Parathyroid adenoma (tissue), 2 donors: ENCODE data around the gene ELMO3.
A peak's percentile ranks its signal among the peaks of the same experiment; 100 is the strongest.

Experiments used
- H2AFZ ChIP-seq: fragments of 300-600 bp; sonication (generic); one replicate; pipeline ENCODE4 v1.7.0; 2017; ENCODE audit warnings: antibody characterized with exemption, mild to moderate bottlenecking
- H3K27ac ChIP-seq: fragments of 300-600 bp; sonication (generic); one replicate; pipeline ENCODE4 v1.7.0; 2017
- H3K27me3 ChIP-seq: fragments of 300-600 bp; sonication (generic); one replicate; pipeline ENCODE4 v1.7.0; 2017; ENCODE audit warnings: low read length; ENCODE audit not compliant: control insufficient read depth, insufficient read depth
- H3K36me3 ChIP-seq: fragments of 300-600 bp; sonication (generic); one replicate; pipeline ENCODE4 v1.7.0; 2017; ENCODE audit warnings: low read length; ENCODE audit not compliant: control insufficient read depth, insufficient read depth
- H3K4me1 ChIP-seq: fragments of 300-600 bp; sonication (generic); one replicate; pipeline ENCODE4 v1.7.0; 2017; ENCODE audit warnings: control low read depth
- H3K4me2 ChIP-seq: fragments of 300-600 bp; sonication (generic); one replicate; pipeline ENCODE4 v1.7.0; 2017; ENCODE audit warnings: low read length
- H3K4me3 ChIP-seq: fragments of 300-600 bp; sonication (generic); one replicate; pipeline ENCODE4 v1.7.0; 2017; ENCODE audit warnings: low read depth, low read length
- H3K79me2 ChIP-seq: fragments of 300-600 bp; sonication (generic); one replicate; pipeline ENCODE4 v1.7.0; 2017; ENCODE audit warnings: control low read depth
- H3K9ac ChIP-seq: fragments of 300-600 bp; sonication (generic); one replicate; pipeline ENCODE4 v1.7.0; 2017; ENCODE audit warnings: mild to moderate bottlenecking
- H3K9me3 ChIP-seq: fragments of 300-600 bp; sonication (generic); one replicate; pipeline ENCODE4 v1.7.0; 2017; ENCODE audit warnings: low read length; ENCODE audit not compliant: control insufficient read depth
- TF ChIP-seq, protein P1 (sequence below): fragments of 300-600 bp; sonication (generic); IDR thresholded peaks from one replicate; pipeline ENCODE4 v1.7.0; 2017; ENCODE audit warnings: antibody characterized with exemption, mild to moderate bottlenecking
- donor health status: primary hyperparathyroidism.

Gene ELMO3

DNA sequence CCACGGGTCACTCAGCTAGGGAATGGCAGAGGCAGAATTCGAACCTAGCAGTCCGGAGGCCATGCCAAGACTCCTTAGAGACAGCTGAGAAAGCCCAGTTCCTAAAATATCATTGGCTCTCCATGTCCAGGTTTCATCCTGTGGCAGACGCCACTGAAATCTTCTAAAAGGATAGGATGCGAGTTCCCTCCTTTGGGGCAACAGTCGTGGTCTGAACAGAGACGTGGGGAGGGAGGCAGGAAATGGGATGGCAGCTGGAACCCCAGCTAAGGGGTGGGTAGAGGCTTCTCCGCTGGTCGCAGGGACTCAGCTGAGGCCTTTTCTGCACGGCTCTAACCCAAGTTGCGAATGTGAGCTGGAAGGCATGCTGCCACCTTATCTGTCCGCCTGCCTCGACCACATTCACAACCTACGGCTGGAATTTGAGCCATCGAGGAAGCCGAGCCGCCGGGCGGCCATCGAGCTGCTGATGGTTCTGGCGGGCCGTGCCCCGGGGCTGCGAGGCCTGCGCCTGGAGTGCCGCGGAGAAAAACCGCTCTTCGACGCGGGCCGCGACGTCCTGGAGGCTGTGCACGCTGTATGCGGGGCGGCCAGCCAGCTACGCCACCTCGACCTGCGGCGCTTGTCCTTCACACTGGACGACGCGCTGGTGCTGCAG lies 36.3 kb upstream of the ELMO3 start:
- Histone ChIP-seq H3K27ac (peak overlapping the region; percentile 74), H3K27me3 (no peaks in the 10 kb centered on the region), H3K79me2 (no peaks in the 10 kb centered on the region), H3K9me3 (no peaks in the 10 kb centered on the region), H2AFZ (peak overlapping the region; percentile 80), H3K4me3 (peak overlapping the region; percentile 75), H3K9ac (no peak overlapping the region), H3K36me3 (no peaks in the 10 kb centered on the region), H3K4me1 (peaks cover 12% of the 10 kb centered on the region), H3K4me2 (peak overlapping the region; percentile 76)
- TF ChIP-seq, protein P1, sequence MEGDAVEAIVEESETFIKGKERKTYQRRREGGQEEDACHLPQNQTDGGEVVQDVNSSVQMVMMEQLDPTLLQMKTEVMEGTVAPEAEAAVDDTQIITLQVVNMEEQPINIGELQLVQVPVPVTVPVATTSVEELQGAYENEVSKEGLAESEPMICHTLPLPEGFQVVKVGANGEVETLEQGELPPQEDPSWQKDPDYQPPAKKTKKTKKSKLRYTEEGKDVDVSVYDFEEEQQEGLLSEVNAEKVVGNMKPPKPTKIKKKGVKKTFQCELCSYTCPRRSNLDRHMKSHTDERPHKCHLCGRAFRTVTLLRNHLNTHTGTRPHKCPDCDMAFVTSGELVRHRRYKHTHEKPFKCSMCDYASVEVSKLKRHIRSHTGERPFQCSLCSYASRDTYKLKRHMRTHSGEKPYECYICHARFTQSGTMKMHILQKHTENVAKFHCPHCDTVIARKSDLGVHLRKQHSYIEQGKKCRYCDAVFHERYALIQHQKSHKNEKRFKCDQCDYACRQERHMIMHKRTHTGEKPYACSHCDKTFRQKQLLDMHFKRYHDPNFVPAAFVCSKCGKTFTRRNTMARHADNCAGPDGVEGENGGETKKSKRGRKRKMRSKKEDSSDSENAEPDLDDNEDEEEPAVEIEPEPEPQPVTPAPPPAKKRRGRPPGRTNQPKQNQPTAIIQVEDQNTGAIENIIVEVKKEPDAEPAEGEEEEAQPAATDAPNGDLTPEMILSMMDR = no peak

DNA sequence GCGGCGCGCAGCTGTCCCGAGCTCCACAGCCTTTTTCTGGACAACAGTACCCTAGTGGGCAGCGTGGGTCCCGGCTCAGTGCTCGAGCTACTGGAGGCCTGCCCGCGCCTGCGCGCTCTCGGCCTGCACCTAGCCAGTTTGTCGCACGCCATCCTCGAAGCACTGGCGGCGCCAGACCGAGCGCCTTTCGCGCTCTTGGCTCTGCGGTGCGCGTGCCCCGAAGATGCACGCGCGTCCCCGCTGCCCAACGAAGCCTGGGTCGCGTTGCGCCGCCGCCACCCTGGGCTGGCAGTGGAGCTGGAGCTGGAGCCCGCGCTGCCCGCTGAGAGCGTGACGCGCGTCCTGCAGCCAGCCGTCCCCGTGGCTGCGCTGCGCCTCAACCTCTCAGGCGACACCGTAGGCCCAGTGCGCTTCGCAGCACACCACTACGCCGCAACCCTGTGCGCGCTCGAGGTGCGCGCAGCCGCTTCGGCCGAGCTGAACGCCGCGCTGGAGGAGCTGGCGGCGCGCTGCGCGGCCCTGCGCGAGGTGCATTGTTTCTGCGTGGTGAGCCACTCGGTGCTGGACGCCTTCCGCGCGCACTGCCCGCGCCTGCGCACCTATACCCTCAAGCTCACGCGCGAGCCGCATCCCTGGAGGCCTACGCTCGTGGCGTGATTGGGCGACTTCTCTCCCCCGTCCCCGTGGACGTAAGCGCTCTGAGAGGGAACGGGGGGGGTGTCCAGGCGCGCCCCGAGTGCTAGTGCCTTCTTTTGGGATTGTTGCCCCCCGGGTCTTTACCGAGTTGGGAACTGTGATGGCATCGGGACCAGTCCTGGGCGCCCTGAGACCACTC lies 35.5 kb upstream of the ELMO3 start:
- Histone ChIP-seq H2AFZ (peak overlapping the region; percentile 80), H3K79me2 (no peaks in the 10 kb centered on the region), H3K4me1 (peaks cover 12% of the 10 kb centered on the region), H3K27ac (peak overlapping the region; percentile 74), H3K36me3 (no peaks in the 10 kb centered on the region), H3K4me2 (peak overlapping the region; percentile 76), H3K27me3 (no peaks in the 10 kb centered on the region), H3K9me3 (no peaks in the 10 kb centered on the region), H3K9ac (no peak overlapping the region), H3K4me3 (peak overlapping the region; percentile 75)
- TF ChIP-seq, protein P1 = no peak

DNA sequence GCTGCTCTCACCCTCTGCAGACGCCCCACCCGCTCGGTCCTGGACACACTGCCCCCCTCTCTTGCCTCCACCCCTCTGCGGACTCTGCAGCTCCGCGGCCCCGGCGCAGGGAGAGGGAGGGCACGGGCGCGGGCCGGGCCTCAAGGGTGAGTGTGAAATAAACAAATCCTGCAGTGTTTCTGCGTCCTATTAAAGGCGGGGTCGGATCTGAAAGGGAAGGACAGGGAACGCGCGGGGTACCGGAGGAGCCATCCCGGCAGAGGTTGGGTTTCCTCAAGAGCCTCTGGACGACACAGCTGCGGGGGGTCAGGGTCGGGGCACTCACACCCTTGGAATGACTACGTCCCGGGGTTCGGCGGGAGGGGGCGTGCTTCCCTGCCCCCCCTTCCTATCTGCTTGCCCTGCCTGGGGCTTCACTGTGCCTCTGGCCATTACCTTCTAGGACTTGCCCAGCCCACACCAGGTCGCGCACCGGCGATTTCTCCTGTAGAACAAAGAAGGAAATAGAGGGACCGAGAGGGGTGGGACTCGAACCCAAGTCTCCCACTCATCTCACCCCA lies 34.9 kb upstream of the ELMO3 start:
- Histone ChIP-seq H3K9me3 (no peaks in the 10 kb centered on the region), H3K79me2 (no peaks in the 10 kb centered on the region), H3K4me2 (peak overlapping the region; percentile 76), H3K27me3 (no peaks in the 10 kb centered on the region), H3K4me1 (peaks cover 12% of the 10 kb centered on the region), H2AFZ (peak overlapping the region; percentile 80), H3K4me3 (peak overlapping the region; percentile 75), H3K9ac (no peak overlapping the region), H3K27ac (peak overlapping the region; percentile 74), H3K36me3 (no peaks in the 10 kb centered on the region)
- TF ChIP-seq, protein P1 = no peak

DNA sequence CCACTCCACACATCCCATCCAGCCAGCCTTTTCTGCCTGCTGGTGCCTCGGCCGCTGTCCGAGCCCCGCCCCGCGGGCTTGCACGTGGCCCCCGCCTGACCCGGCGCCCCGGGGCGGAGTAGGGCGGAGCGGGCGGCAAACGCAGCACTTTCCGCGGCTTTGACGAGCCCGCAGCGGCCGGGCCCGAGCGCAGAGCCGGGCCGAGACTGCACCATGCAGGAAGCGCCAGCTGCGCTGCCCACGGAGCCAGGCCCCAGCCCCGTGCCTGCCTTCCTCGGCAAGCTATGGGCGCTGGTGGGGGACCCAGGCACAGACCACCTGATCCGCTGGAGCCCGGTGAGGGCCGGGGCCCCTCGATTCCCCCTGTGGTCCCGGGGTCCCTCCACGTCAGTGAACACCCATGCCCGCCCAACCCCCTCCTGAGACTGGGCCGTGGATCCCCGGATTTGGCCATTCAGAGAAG lies 34.3 kb upstream of the ELMO3 start, which contains the start of gene HSF4:
HSF4 (plus strand) TSS at position 147 of the 463 bp plus-strand sequence; CDS start at position 214, 67 bp downstream.
- Histone ChIP-seq H3K4me3 (peak within 1 kb of the TSS; percentile 75), H3K27me3 (no peaks in the 10 kb centered on the region), H3K9ac (no peak within 1 kb of the TSS), H3K4me1 (peaks cover 17% of the 10 kb centered on the region), H3K27ac (peak within 1 kb of the TSS; percentile 74), H3K79me2 (no peaks in the 10 kb centered on the region), H3K36me3 (no peaks in the 10 kb centered on the region), H3K4me2 (peak within 1 kb of the TSS; percentile 81), H3K9me3 (no peaks in the 10 kb centered on the region), H2AFZ (peak within 1 kb of the TSS; percentile 80)
- TF ChIP-seq, protein P1 = no peak
